Measurements from ENCODE around the gene SYCE1L.

The SYCE1L gene

DNA sequence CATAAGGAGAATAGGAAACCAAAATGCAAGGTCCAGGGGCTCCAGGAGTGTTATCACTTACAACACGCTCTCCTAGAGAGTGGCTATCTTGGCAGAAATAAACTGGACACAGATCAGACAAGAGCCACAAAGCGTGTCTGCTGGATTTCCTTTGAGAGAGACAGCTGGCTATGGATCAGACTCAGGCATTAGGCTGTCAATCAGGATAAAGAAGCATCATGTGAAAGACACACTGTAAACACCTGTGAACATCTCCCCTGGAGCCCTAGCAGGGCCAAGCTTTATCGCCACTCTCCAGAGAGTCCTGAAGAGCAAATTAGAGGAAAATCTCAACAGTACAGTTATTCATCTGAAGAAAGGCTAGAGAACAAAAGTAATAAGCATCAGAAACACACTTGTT lies 26.0 kb downstream of the SYCE1L start:
- TF ChIP-seq, protein P1, sequence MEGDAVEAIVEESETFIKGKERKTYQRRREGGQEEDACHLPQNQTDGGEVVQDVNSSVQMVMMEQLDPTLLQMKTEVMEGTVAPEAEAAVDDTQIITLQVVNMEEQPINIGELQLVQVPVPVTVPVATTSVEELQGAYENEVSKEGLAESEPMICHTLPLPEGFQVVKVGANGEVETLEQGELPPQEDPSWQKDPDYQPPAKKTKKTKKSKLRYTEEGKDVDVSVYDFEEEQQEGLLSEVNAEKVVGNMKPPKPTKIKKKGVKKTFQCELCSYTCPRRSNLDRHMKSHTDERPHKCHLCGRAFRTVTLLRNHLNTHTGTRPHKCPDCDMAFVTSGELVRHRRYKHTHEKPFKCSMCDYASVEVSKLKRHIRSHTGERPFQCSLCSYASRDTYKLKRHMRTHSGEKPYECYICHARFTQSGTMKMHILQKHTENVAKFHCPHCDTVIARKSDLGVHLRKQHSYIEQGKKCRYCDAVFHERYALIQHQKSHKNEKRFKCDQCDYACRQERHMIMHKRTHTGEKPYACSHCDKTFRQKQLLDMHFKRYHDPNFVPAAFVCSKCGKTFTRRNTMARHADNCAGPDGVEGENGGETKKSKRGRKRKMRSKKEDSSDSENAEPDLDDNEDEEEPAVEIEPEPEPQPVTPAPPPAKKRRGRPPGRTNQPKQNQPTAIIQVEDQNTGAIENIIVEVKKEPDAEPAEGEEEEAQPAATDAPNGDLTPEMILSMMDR (IDR thresholded peaks at IDR 0.05; ENCODE audit: extremely low read depth, insufficient read depth, missing control alignments) = no peak
- in situ Hi-C loops (cut with MboI; ENCODE audit: low pct_unique_long_range_greater_than_20kb, low sequenced_read_pairs, unreplicated experiment) = loop anchor here (5.0 kb wide), 1 partner anchor 362 kb away; no protein-coding TSS in a partner anchor
- DNase-seq (ENCODE audit: low spot score) = no peak

DNA sequence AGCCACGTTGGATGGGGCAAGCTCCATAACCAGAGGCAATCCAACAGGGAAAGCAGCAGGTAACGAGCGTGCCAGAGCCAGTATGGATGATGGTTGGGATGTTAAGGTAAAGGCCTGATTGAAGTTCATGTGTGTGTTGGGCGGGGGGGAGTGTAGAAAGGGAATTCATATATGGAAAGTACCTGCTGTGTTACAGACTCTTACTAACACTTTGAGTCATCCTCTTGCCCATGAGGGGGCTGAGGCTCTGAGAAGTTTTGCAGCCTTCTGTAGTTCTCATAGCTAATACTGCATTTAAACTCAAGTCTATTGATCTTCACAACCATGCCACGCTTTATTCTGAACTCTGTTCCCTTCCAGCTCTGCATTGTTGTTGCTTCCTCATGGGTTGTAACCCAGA lies 28.5 kb downstream of the SYCE1L start:
- TF ChIP-seq, protein P1 (IDR thresholded peaks at IDR 0.05; ENCODE audit: extremely low read depth, insufficient read depth, missing control alignments) = no peak
- DNase-seq (ENCODE audit: low spot score) = no peak
- in situ Hi-C loops (cut with MboI; ENCODE audit: low pct_unique_long_range_greater_than_20kb, low sequenced_read_pairs, unreplicated experiment) = loop anchor here (5.0 kb wide), 1 partner anchor 360 kb away; no protein-coding TSS in a partner anchor

DNA sequence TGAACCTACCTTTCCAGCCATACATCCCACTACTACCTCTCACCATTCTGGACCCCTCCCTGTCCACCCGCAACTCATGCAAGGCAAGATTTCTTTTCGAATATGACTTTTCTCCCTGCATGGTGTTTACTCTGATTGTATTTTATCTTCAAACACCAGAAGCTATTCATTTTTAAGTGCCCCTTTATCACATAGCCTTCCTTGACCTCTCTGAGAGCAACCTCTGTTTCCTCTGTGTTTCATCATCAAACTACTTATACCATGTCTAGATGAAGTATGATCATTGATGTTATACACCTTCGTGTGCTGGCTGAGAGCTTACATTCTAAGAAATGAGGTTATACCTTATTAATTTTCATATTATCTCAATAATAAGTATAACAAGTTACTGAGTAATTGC lies 31.8 kb downstream of the SYCE1L start:
- in situ Hi-C loops (cut with MboI; ENCODE audit: low pct_unique_long_range_greater_than_20kb, low sequenced_read_pairs, unreplicated experiment) = loop anchor here (10.0 kb wide), 1 partner anchor 144 kb away; no protein-coding TSS in a partner anchor
- TF ChIP-seq, protein P1 (IDR thresholded peaks at IDR 0.05; ENCODE audit: extremely low read depth, insufficient read depth, missing control alignments) = no peak
- no peak for DNase-seq (ENCODE audit: low spot score)

DNA sequence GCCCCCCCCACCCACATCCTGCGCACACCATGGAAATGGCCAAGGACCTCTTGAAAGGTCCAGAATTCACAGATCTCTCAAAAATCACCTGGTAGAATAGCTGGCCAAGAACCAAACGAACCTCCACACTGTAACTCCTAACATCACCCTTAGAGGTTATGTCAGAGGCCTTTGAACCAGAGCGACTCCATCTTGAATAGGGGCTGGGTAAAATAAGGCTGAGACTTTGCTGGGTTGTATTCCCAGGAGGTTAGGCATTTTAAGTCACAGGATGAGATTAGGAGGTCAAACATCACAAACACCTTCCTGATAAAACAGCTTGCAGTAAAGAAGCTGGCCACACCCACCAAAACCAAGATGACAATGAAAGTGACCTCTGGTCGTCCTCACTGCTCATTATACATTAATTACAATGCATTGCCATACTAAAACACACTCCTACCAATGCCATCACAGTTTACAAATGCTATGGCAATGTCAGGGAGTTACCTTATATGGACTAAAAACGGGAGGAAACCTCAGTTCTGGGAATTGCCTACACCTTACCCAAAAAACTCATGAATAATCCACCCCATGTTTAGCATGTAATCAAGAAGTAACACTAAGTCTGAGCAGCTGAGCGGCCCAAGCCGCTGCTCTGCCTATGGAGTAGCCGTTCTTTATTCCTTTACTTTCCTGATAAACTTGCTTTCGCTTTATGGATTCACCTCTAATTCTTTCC lies 34.8 kb downstream of the SYCE1L start:
- TF ChIP-seq, protein P1 (IDR thresholded peaks at IDR 0.05; ENCODE audit: extremely low read depth, insufficient read depth, missing control alignments) = no peak
- no peak for DNase-seq (ENCODE audit: low spot score)
- in situ Hi-C loops (cut with MboI; ENCODE audit: low pct_unique_long_range_greater_than_20kb, low sequenced_read_pairs, unreplicated experiment) = loop anchor here (10.0 kb wide), 1 partner anchor 141 kb away; no protein-coding TSS in a partner anchor

DNA sequence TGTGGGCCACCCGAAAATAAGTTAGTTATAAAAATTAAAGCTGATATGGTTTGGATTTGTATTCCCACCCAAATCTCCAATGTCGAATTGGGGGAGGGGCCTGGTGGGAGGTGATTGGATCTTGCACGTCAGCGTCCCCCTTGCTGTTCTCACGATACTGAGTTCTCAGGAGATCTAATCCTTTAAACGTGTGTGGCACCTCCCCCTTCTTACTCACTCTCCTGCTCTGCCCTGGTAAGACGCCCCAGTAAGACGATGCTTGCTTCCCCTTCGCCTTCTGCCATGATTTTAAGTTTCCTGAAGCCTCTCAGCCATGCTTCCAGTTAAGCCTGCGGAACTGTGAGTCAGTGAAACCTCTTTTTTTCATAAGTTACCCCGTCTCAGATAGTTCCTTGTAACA lies 35.4 kb downstream of the SYCE1L start:
- in situ Hi-C loops (cut with MboI; ENCODE audit: low pct_unique_long_range_greater_than_20kb, low sequenced_read_pairs, unreplicated experiment) = loop anchor here (10.0 kb wide), 1 partner anchor 140 kb away; no protein-coding TSS in a partner anchor
- DNase-seq (ENCODE audit: low spot score) = no peak
- TF ChIP-seq, protein P1 (IDR thresholded peaks at IDR 0.05; ENCODE audit: extremely low read depth, insufficient read depth, missing control alignments) = no peak

DNA sequence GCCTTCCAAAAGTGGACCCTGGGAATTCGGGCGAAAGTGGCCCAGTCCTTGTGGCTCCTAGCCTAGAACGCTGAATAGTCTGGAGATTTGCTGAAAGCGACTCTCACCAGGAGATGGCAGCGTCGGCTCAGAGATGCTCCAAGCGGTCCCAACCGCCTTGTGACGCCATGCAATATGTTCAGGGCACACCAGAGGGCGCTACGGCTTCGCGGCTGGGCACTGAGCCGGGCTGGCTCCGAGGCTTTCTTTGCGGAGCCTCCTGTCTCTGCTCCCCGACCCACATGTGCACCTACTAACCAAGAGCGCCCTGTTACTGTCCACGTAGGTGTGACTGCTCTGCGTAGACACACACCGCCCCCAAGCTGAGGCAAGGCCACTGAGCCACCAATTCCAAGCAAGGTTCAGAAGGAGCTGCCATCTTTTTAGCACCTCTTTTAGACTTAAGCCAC lies 36.9 kb downstream of the SYCE1L start:
- TF ChIP-seq, protein P1 (IDR thresholded peaks at IDR 0.05; ENCODE audit: extremely low read depth, insufficient read depth, missing control alignments) = peak; percentile 100
- in situ Hi-C loops (cut with MboI; ENCODE audit: low pct_unique_long_range_greater_than_20kb, low sequenced_read_pairs, unreplicated experiment) = loop anchor here (10.0 kb wide), 1 partner anchor 139 kb away; no protein-coding TSS in a partner anchor
- DNase-seq (ENCODE audit: low spot score) = peak; percentile 80

Data from GM13977 (cell line).